ENCODE results near the gene NEBL. TPM values are rescaled to one million over a fixed set of nuclear protein-coding genes. Genes with fewer than 3 reads are reported as not detected.

NEBL gene
- total and polyA plus RNA-seq, 2 experiments from 2014 or later = 2.3 to 11.4 TPM

GRCh38 chr10:20760460-20760859 lies 136.7 kb downstream of the NEBL start:
- Mint-ChIP-seq H3K27ac (no peak overlapping the region), H3K9me3 (no peaks in the 10 kb centered on the region), H3K4me1 (no peaks in the 10 kb centered on the region), H3K4me3 (no peak overlapping the region), H3K27me3 (ENCODE audit: insufficient read depth, low read depth, poor library complexity) (peaks cover 2% of the 10 kb centered on the region), H3K36me3 (ENCODE audit: low read depth) (no peaks in the 10 kb centered on the region)
- Histone ChIP-seq H3K4me1 (ENCODE audit: insufficient read depth) (no peaks in the 10 kb centered on the region), H3K79me2 (replicated peaks; ENCODE audit: insufficient read depth) (no peaks in the 10 kb centered on the region), H2AFZ (no peak overlapping the region), H3F3A (replicated peaks; ENCODE audit: low read depth) (no peaks in the 10 kb centered on the region), H4K20me1 (replicated peaks; ENCODE audit: insufficient read depth) (no peaks in the 10 kb centered on the region), H3K4me2 (no peak overlapping the region), H3K27me3 (ENCODE audit: insufficient read depth) (no peaks in the 10 kb centered on the region), H3K4me3 (no peak overlapping the region), H3K9me2 (ENCODE audit: insufficient read depth) (peaks cover 6% of the 10 kb centered on the region; the same call in 1 of the 2 replicates), H3K27ac (ENCODE audit: low read depth) (no peak overlapping the region), H3K36me3 (ENCODE audit: insufficient read depth) (no peaks in the 10 kb centered on the region)
- ATAC-seq = no peak
- TF ChIP-seq ZNF114 (CRISPR knock-in tag; IDR thresholded peaks at IDR 0.05) (no peak), STAT1 (IDR thresholded peaks at IDR 0.05; ENCODE audit: unreplicated experiment) (no peak), CTCF (conservative IDR thresholded peaks at IDR 0.05; ENCODE audit: low read depth in 2 of 2) (no peak)
- DNase-seq (ENCODE audit: low spot score) = no peak

GRCh38 chr10:20748551-20748950 lies 148.6 kb downstream of the NEBL start:
- H3K4me1 ChIP-seq (ENCODE audit: insufficient read depth) = no peaks in the 10 kb centered on the region
- Mint-ChIP-seq H3K27ac (no peak overlapping the region), H3K27me3 (ENCODE audit: insufficient read depth, low read depth, poor library complexity) (peaks cover 2% of the 10 kb centered on the region), H3K4me1 (peaks cover 3% of the 10 kb centered on the region; the same call in 1 of the 3 replicates), H3K4me3 (no peak overlapping the region), H3K36me3 (ENCODE audit: low read depth) (peaks cover 13% of the 10 kb centered on the region; the same call in 2 of the 3 replicates), H3K9me3 (peaks cover 18% of the 10 kb centered on the region)
- ATAC-seq (no peak), DNase-seq (ENCODE audit: low spot score) (no peak)
- no peak overlapping the region for H3K27ac ChIP-seq (ENCODE audit: low read depth)
- no peaks in the 10 kb centered on the region for H3F3A ChIP-seq (replicated peaks; ENCODE audit: low read depth)
- no peaks in the 10 kb centered on the region for H4K20me1 ChIP-seq (replicated peaks; ENCODE audit: insufficient read depth)
- H3K27me3 ChIP-seq (ENCODE audit: insufficient read depth) = no peaks in the 10 kb centered on the region
- H3K4me2 ChIP-seq = no peak overlapping the region
- no peaks in the 10 kb centered on the region for H3K79me2 ChIP-seq (replicated peaks; ENCODE audit: insufficient read depth)
- H3K36me3 ChIP-seq (ENCODE audit: insufficient read depth) = peaks cover 4% of the 10 kb centered on the region; the same call in 1 of the 2 replicates
- H2AFZ ChIP-seq = no peak overlapping the region
- peaks cover 8% of the 10 kb centered on the region; the same call in 1 of the 2 replicates for H3K9me2 ChIP-seq (ENCODE audit: insufficient read depth)
- H3K4me3 ChIP-seq = no peak overlapping the region
- TF ChIP-seq REST (IDR thresholded peaks at IDR 0.05; ENCODE audit: unreplicated experiment) (no peak), POLR2AphosphoS5 (IDR thresholded peaks at IDR 0.05; ENCODE audit: low read depth) (no peak), EZH2 (IDR thresholded peaks at IDR 0.05; ENCODE audit: low read depth, unreplicated experiment) (no peak), ZNF331 (CRISPR knock-in tag; IDR thresholded peaks at IDR 0.05; ENCODE audit: low read depth) (no peak), STAT1 (IDR thresholded peaks at IDR 0.05; ENCODE audit: unreplicated experiment) (no peak), ETS1 (IDR thresholded peaks at IDR 0.05) (no peak), ZNF114 (CRISPR knock-in tag; IDR thresholded peaks at IDR 0.05) (no peak), EZH2phosphoT487 (IDR thresholded peaks at IDR 0.05; ENCODE audit: unreplicated experiment) (no peak), CREB1 (CRISPR knock-in tag; IDR thresholded peaks at IDR 0.05; ENCODE audit: low read depth) (no peak), JUNB (IDR thresholded peaks at IDR 0.05; ENCODE audit: unreplicated experiment) (no peak)

All from GM23338 (cell line).